Coronary artery (tissue), 2 donors: Measurements from ENCODE around the gene C1orf232.
A peak's percentile ranks its signal among the peaks of the same experiment; 100 is the strongest.

Experiments
- DNase-seq: peaks from one replicate; pipeline ENCODE4 v3.0.0-alpha.2; 2017; ENCODE audit warnings: low spot score
- H3K27ac ChIP-seq, 2 donors: fragments of 200-600 bp; sonication (generic); one replicate each; pipeline ENCODE4 v1.5.1; 2016 to 2019
- H3K4me3 ChIP-seq: fragments of 200-600 bp; sonication (generic); 2 replicates; pipeline ENCODE4 v1.5.1; 2016; ENCODE audit warnings: mild to moderate bottlenecking, moderate library complexity
- CTCF ChIP-seq: fragments of 200-600 bp; sonication (generic); IDR thresholded peaks from one replicate; pipeline ENCODE4 v1.5.1; 2019; ENCODE audit warnings: antibody characterized with exemption

Gene C1orf232

GRCh38 chr1:26169198-26169554 is 413 bp upstream of the C1orf232 start:
- Histone ChIP-seq H3K4me3 (peak overlapping the region; percentile 93), H3K27ac (peak overlapping the region; percentile 68 to 82)
- DNase-seq: no peak
- TF ChIP-seq CTCF: no peak

- Histone ChIP-seq H3K4me3 (no peak overlapping the region), H3K27ac (no peak overlapping the region)
- no peak for DNase-seq
- TF ChIP-seq CTCF: no peak
Measured at GRCh38 chr1:26166719-26167281, 2.0 kb downstream of the C1orf232 start.

GRCh38 chr1:26164861-26165842 is 3.6 kb downstream of the C1orf232 start:
- DNase-seq: no peak
- H3K27ac ChIP-seq: peak overlapping the region in 1 of 2 donors; percentile 65
- TF ChIP-seq CTCF: no peak

GRCh38 chr1:26164036-26164860 is 4.5 kb downstream of the C1orf232 start:
- peak; percentile 72 for TF ChIP-seq CTCF
- no peak for DNase-seq
- H3K4me3 ChIP-seq: peak overlapping the region; percentile 71
- H3K27ac ChIP-seq: peak overlapping the region in 1 of 2 donors; percentile 65

More at GRCh38 chr1:26164861-26165842, 3.6 kb downstream of the C1orf232 start:
- peak overlapping the region; percentile 71 for H3K4me3 ChIP-seq

GRCh38 chr1:26163684-26164035 is 5.1 kb downstream of the C1orf232 start:
- DNase-seq: no peak
- Histone ChIP-seq H3K4me3 (peak overlapping the region; percentile 71), H3K27ac (peak overlapping the region in 1 of 2 donors; percentile 65)
- no peak for TF ChIP-seq CTCF

GRCh38 chr1:26162220-26162709 is 6.5 kb downstream of the C1orf232 start:
- no peak for TF ChIP-seq CTCF
- no peak for DNase-seq
- Histone ChIP-seq H3K4me3 (peak overlapping the region; percentile 72), H3K27ac (peak overlapping the region in 1 of 2 donors; percentile 58)
